ENCODE data around the gene CELF5.
"Not testable (repeated sequence)": the region's sequence is repeated elsewhere in the genome, so short reads cannot be mapped to it uniquely, and the experiment has no call there.

CELF5 gene

DNA sequence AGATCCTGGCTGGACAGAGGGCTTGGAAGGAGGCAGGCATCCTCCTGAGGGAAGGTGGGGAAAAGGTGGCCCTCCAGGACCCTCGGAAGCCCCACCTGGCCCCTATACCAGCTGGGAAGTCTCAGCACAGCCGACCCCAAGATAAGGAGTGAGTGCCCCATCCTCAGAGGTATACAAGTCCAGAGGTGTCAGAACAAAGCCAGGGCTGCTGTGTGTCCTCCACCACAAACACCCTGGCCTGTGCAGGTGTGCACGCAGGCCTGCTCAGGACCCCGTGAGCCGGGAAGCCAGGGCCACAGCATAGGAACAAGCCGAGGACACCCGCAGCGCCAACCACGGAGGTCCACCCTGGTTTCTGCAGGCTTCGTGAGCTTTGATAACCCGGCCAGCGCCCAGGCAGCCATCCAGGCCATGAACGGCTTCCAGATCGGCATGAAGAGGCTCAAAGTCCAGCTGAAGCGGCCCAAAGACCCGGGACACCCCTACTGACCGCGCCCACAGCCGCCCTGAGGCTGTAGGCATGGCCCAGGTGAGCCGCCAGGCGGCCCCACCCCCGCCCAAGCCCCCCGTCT, 68.6 kb downstream of the CELF5 start:
- no peak for DNase-seq (ENCODE audit: low read depth)

DNA sequence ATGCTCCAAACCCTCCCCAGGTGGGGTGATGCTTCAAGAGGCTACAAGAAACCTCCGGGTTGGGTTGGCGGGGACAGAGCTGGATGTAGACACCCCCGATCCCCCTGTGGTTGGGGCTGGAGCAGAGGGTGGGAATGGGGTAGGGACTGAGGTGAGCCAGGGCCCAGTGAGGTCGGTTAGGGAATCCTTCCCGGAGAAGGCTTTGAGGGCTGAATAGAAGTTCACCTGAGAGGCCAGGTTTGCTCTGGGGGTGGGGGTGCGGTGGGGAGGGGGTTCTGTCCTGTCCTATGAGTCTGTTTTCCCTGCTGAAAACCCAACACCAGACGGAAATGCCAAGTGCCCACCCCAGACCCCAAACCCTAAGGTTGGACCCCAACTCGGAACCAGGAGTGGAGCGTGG, 69.1 kb downstream of the CELF5 start:
- DNase-seq (ENCODE audit: low read depth): no peak

DNA sequence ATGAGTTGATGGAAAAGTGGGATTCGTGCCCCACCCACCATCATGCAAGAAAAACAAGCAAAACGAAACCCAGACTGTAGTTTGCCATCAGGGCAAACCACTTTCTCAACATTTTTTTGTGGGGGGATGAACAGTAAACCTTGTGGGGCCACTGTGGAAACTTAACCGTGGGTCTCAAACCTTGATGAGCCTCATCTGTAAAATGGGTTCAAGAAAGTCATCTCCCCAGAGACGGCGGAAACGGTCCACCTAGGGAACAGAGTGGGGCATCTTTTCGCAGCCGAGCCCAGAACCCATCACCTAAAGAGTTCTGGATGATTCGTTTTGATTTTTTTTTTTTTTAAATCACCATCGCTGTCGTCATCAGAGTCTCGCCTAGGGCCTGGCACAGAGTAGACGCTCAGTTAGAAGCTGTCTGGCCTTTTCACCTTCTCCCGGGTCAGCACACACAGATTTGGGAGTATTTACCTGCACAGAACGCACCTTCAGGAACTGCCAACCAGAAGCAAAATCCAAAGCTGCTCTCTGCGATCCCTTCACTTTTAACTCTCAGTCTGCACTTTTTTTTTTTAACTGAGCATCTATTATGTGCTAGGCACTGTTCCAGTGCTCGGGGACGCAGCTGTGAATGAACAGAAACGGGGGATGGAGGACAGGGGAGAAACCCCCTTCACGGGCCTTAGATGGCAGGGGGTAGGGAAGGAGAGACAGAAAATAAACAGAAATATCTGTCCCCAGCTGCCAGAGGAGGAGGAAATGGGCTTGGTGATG, 69.8 kb downstream of the CELF5 start:
- DNase-seq (ENCODE audit: low read depth): no peak

DNA sequence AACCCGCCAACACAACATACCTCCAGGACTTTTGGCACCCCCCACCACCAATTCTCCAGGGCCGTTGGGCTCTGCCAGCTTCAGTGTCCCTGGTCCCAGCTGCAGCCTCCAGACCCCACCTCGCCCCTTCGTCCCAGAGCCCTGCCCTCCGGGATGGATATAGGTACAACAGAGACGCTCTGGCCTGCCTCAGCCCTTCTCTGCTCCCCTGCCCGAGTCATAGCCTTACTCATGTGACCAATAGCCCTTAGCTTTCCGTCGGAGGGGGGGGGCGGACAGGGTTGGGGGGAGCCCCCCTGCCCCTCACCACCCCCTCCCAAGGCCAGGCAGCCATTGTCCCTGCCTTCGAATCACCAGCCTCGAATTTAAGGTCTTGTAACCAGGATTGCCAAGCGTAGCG, 71.1 kb downstream of the CELF5 start:
- no peak for DNase-seq (ENCODE audit: low read depth)

DNA sequence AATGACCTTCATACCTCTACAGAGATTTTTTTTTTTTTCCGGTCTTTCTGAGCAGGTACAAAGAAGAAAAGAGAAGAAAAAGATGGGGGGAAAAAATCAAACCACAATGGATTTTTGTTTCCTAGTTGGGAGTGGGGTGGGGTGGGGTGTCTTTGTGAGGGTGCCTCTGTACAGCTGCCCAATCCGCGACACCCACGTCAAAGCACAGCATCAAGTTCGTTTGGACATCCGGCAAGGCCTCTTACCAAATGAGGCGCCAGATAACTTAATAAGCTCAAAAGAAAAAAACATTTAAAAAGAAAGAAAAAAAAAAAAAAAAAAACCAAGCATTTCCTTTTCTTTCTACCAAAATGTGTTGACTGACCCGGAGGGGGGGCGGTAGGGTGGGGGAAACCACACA, 71.6 kb downstream of the CELF5 start:
- DNase-seq (ENCODE audit: low read depth): no peak

DNA sequence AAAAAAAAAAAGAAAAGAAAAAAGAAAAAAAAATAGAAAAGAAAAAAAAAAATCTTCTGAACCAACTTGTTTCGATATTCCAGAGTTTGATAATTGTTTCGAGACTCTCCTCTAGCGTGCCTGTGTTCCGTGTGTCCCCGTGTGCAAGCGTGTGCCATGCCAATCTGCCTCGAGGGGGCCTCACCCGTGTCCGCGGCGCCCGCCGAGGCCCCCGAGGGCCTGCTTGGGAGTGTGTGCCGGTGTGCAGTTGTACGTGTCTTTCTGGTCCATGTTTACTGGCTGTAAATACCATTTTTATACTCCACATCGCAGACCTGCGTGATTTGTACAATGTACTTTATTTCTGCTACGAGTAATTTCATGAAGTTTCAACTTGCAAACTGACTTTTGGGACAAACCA, 72.0 kb downstream of the CELF5 start:
- no peak for DNase-seq (ENCODE audit: low read depth)

DNA sequence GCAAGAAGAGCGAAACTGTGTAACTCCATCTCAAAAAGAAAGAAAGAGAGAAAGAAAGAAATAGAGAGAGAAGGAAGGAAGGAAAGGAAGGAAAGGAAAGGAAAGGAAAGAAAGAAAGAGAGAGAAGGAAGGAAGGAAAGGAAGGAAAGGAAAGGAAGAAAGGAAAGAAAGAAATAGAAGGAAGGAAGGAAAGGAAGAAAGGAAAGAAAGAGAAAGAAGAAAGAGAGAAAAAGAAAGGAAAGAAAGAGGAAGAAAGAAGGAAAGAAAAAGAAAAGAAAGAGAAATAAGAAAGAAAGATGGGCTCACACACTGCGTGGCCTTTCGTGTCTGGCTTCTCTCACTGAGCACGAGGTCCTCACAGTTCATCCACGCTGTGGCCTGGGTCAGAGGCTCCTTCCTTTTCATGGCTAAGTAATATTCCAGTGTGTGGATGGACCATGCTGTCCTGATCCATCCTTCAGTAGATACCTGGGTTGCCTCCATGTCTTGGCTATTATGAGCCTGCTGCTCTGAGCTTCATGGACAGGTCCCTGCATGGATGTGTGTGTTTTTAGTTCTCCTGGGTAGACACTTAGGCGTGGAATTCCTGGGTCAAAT, 74.5 kb downstream of the CELF5 start:
- DNase-seq (ENCODE audit: low read depth): no peak

DNA sequence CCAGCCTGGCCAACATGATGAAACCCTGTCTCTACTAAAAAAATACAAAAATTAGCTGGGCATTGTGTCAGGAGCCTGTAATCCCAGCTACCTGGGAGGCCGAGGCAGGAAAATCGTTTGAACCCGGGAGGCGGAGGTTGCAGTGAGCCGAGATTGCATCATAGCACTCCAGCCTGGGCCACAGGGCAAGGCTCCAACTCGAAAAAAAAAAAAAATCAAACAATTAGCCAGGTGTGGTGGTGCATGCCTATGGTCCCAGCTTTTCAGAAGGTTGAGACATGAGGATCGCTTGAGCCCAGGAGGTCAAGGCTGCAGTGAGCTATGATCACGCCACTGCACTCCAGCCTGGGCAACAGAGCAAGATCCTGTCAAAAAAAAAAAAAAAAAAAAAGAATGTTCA, 76.1 kb downstream of the CELF5 start:
- not testable (repeated sequence) for DNase-seq (ENCODE audit: low read depth)

DNA sequence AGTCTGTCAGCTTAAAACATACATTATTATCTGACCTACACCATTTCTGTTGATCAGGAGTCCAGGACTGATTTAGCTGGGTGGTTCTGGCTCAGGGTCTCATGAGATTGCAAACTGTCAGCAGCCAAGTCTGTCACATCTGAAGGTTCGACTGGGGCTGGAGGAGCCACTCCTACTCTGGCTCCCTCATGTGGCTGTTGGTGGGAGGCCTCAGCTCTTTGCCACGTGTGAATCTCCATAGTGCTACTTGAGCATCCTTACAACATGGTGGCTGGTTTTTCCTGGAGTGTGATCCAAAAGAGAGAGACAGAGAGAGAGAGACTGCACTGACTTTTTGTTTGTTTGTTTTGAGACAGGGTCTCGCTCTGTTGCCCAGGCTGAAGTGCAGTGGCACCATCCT, 78.3 kb downstream of the CELF5 start:
- DNase-seq (ENCODE audit: low read depth): no peak

DNA sequence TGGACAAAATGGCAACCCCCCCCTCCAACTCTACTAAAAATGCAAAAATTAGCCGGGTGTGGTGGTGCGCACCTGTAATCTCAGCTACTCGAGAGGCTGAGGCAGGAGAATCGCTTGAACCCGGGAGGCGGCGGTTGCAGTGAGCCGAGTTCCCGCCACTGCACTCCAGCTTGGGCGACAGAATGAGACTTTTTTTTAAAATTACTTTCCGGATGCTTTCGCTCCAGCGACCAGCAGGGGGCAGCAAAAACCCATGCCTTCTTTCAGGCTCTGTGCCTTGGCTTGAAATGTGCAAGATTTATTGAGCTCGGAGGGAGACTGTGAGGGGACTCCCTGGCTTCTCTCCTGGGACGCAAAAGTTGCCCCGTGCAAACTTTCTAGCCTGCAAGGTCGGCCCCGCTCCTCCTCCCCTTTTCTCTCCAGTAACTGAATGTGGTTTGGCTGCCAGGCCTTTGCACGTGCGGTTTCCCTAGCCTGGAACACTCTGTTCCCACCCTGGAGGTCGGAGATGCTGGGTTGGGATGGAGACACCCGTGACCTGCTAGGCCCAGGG, 80.5 kb downstream of the CELF5 start:
- DNase-seq (ENCODE audit: low read depth): peak; percentile 38

DNA sequence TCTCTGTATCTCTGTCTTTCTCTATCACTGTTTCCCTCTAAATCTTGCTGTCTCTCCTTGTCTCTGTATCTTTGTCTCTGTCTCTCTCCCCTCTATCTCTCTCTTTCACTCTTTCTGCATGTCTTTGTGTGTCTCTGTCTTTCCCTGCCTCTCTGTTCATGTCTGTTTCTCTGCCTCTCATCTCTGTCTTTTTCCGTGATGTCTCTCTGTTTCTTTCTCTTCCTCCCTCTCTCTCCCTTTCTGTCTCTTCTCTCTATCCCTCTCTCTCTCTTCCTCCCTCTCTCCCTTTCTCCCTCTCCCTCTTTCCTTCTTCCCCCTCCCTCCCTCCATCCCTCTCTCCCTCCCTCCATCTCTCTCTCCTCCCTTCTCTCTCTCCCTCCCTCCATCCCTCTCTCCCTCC, 85.3 kb downstream of the CELF5 start:
- no peak for DNase-seq (ENCODE audit: low read depth)

DNA sequence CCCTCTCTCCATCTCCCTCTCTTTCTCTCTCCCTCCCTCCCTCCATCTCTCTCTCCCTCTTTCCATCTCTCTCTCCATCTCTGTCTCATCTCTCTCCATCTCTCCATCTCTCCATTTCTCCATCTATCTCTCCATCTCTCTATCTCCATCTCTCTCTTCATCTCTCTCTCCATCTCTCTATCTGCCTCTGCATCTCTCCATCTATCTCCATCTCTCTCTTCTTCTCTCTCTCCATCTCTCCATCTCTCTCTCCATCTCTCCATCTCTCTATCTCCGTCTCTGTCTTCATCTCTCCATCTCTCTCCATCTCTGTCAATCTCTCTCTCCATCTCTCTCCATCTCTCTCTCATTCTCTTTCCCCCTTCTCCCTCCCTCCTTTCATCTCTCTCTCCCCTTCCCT, 85.8 kb downstream of the CELF5 start:
- no peak for DNase-seq (ENCODE audit: low read depth)

DNA sequence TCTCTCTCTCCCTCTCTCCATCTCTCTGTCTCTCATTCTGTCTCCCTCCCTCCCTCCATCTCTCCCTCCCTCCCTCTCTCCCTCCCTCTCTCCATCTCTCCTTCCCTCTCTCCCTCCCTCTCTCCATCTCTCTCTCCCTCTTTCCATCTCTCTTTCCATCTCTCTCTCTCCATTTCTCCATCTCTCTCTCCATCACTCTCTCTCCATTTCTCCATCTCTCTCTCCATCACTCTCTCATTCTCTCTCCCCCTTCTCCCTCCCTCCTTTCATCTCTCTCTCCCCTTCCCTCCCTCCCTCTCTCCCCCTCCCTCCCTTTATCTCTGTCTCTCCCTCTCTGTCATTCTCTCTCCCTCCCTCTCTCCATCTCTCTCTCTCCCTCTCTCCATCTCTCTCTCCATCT, 86.2 kb downstream of the CELF5 start:
- DNase-seq (ENCODE audit: low read depth): no peak

DNA sequence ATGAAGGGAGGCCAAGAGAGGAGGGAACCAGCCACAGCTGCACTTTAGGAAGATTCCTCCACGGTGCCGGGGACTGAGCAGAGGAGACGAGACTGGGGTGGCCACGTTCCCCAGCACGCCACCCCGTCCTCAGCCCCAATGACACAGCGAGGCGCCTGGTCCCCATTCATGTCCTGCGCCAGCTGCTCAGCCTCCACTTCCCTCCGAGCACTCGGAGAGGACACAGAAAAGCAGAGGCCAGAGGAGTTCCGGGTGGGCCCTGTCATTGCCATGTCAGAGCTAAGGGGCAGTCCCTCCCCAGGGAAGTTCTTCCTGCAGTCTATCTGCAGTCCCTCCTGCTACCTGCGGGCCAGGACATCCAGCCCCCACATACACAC, 88.7 kb downstream of the CELF5 start:
- no peak for DNase-seq (ENCODE audit: low read depth)

DNA sequence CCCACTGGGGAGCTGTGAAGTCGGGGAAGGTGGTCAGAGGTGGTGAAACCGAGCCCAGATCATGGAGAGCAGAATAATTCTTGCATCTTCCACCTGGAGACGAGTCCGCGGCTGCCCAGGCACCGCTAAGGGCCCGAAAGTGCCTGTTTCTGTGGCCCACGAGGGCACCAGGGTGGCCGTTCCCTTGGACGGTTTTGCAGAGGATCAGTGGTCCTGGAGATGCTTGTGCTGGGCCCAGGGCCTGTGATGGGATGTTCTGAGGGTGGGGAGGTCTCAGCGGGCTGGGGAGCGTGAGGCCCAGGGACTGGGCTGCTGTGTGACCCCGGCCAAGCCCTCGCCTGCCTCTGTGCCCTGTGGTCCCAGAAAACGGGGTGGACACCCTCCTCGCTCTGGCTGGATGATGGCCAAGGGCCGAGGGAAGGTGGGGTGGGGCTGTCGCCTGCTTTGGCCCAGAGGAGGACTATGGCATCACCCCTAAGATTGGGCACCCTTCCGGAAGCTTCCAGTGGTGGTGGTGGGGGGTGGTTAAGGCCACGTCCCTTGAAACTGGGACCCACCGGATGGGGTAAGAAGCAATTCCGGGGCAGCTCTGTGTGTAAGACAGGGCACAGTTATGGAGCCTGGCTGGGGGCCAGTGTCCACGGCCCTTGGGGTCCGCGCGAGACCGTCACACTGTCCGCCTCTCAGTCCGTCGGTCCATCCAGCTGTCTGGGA, 90.7 kb downstream of the CELF5 start:
- DNase-seq (ENCODE audit: low read depth): no peak

DNA sequence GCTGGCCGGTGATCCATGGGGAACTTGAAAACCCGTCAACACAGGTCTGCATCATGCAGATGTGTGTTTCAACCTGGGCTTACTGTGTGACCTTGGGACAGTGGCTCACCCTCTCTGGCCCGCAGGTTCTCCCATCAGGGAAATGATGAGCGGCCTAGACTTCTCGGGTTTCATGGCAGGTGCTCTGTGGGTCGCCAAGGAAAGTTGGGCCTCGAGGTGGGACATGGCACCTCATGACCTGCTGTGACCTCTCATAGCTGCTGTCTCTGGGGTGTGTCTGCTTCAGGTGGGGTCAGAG, 91.2 kb downstream of the CELF5 start:
- no peak for DNase-seq (ENCODE audit: low read depth)

DNA sequence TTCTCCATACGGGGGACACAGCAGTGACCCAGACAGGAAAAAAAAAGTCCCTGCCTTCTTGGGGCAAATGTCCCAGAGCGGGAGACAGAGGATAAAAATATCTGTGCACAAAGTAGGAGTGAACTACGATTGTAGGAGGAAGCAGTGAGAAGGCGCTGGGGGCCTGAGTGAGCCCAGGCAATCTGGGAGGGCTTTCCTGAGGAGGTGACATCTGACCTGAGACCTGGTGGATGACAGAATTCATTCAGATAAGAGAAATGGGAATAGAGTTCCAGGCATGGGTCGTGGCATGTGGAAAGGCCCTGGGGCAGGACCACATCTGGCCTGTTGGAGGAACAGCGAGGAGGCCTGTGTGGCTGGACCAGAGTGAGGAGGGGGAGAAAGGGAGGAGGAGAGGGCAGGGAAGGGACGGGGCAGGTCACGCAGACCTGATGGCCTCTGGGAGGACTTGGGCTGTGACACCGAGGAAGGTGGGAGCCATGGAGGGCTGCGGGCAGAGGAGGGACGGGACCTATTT, 91.7 kb downstream of the CELF5 start:
- DNase-seq (ENCODE audit: low read depth): no peak

DNA sequence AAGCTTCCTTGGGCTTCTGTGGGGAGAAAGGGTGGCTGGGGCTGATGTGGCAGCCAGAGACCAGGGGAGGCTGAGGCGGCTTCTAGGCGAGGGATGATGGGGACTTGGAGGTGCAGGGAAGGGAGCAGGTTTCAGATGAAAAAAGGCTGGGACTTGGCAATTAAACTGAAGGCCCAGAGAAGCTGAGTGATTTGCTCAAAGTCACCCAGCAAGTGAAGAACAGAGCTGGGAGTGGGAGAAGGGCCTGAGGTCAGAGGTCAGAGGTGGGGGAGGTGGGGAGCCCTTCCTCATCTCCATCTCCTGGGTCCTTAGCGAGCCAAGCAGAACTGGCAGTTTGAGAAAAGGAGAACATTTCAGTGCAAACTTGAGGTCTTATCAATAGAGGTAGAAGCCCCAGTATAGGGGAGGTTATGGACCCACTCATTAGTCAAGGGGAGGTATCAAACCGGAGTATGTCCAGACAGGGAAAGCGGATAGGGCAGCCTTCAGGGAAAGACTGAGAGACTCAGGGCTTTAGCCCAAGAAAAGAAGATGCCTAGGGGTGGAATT, 92.3 kb downstream of the CELF5 start:
- no peak for DNase-seq (ENCODE audit: low read depth)

DNA sequence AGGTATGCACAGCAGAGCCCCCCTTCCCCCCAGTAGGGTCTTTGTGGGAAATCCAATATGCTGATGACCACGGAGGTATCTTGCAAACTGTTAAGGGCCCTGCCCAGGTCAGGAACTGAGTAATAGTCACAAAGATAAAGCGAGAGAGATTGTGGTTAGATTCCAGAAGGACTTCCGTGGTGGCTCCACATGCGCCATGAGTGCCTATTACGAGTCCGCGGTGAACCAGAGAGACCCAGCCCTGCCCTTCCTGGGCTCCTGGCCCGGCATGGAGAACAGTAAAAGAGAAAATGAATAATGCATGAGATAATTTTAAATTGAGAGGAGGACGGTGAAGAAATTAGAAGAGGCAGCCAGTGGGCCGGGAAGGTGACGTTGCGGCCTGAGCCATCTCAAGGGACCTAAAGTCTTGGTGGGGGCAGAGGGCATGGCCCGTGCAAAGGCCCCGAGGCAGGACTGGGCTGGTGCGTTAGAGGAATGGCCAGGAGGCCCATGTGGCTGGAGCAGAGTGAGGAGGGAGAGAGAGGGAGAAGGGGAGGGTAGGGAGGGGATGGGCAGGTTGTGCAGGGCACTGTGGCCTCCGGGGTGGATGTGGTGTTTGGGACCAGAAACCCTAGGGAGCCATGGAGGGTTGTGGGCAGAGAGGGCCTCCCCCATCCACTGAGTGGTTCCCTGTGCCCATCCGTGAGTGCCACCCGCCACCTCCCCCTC, 95.3 kb downstream of the CELF5 start:
- DNase-seq (ENCODE audit: low read depth): peak; percentile 48

DNA sequence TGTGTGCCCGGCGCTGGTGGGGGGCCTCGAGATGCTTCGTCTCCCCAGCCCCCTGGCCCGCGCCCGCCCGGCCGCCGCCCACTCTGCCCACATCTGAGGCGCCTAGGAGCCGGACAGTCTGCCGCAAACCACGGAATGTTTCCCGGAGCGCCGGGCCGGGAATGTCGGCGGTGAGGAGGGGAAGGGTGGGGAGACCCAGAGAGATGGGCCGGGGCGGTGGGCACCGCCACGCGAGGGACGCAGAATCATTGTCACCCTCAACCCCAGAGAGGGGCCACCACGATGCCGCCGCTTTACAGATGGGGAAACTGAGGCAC, 95.9 kb downstream of the CELF5 start:
- DNase-seq (ENCODE audit: low read depth): no peak

DNA sequence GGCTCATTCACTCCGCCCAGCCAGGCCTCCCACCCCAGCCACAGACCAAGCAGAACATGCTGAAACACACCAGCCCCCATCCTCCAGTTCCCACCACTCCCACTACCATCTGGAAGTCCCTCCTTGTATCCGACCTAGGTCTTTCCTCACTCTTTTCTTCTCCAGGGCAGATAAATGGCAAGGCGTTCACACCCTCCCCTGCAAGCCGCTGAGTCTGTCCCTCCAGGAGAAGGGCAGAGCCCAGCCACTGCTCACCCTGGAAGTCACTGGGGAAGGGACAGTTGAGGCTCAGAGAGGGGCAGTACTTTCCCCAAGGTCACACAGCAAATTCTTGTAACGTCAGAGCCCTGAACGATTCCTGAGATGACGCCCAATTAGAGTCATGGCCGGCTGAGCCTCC, 96.4 kb downstream of the CELF5 start:
- no peak for DNase-seq (ENCODE audit: low read depth)

DNA sequence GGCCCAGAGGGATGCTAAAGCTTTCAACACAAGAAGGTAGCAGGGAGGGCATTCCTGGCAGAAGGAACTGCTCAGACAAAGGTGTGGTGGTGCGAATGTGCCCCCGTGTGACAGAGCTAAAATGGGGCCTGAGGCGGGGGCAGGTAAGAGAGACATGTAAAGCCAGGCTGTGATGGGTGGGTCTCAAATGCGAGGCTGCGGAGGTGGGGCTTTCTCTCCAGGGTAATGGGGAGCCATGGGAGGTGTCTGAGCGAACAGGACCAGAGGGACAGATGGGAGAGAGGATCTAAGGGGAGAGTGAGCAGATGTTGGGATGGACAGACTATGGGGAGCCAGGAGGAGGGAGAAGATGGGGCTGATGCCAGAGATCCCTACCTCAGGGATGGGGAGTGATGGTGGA, 97.2 kb downstream of the CELF5 start:
- DNase-seq (ENCODE audit: low read depth): no peak
